NT2/D1 (cell line): Measurements from ENCODE around the gene GPR21.

ENCODE experiments used
- DNase-seq: peaks from one replicate; pipeline ENCODE4 v3.0.0-alpha.2; 2011; ENCODE audit warnings: low read depth, low spot score
- H3K27me3 ChIP-seq: 2 replicates; pipeline ENCODE4 v1.6.0; 2011; ENCODE audit warnings: mild to moderate bottlenecking; ENCODE audit not compliant: insufficient read length, insufficient read depth
- H3K36me3 ChIP-seq: 2 replicates; pipeline ENCODE4 v1.6.1; 2011; ENCODE audit warnings: mild to moderate bottlenecking, low read length, mixed read lengths; ENCODE audit not compliant: insufficient read depth, insufficient read length
- H3K4me1 ChIP-seq: 2 replicates; pipeline ENCODE4 v1.5.1; 2011; ENCODE audit not compliant: insufficient read depth, insufficient read length
- H3K4me3 ChIP-seq: 2 replicates; pipeline ENCODE4 v1.5.1; 2011; ENCODE audit warnings: low read depth; ENCODE audit not compliant: insufficient read length
- H3K9ac ChIP-seq: 2 replicates; pipeline ENCODE4 v1.6.0; 2011; ENCODE audit warnings: low read depth; ENCODE audit not compliant: insufficient read length
- H3K9me3 ChIP-seq: 2 replicates; pipeline ENCODE4 v1.5.1; 2011; ENCODE audit warnings: mild to moderate bottlenecking, low read length; ENCODE audit not compliant: insufficient read depth
- SUZ12 ChIP-seq: IDR thresholded peaks from 2 replicates; pipeline ENCODE4 v1.6.1; 2011; ENCODE audit not compliant: insufficient read length, insufficient read depth; ENCODE audit errors: extremely low read depth
- YY1 ChIP-seq: IDR thresholded peaks from 2 replicates; pipeline ENCODE4 v1.6.1; 2011; ENCODE audit not compliant: insufficient read length, insufficient read depth
- ZNF274 ChIP-seq: IDR thresholded peaks from 2 replicates; pipeline ENCODE4 v1.6.1; 2011; ENCODE audit warnings: mild to moderate bottlenecking, low read depth, low read length

Gene GPR21

GRCh38 chr9:123033352-123033751, at the start of gene GPR21:
Gene GPR21, plus strand, starts transcription at chr9:123033667. Its CDS starts 900 bp downstream, at chr9:123034567.
- TF ChIP-seq ZNF274 (no peak), YY1 (no peak)
- DNase-seq: peak; percentile 1
- no peaks in the 10 kb centered on the region for H3K9me3 ChIP-seq

GRCh38 chr9:122986010-122986409, 47.5 kb upstream of the GPR21 start:
- H3K9ac ChIP-seq: no peak overlapping the region
- peaks cover 52% of the 10 kb centered on the region for H3K36me3 ChIP-seq
- DNase-seq: no peak
- H3K4me3 ChIP-seq: no peak overlapping the region
- no peaks in the 10 kb centered on the region for H3K9me3 ChIP-seq
- TF ChIP-seq YY1 (no peak), SUZ12 (no peak), ZNF274 (no peak)
- H3K4me1 ChIP-seq: no peaks in the 10 kb centered on the region
- H3K27me3 ChIP-seq: no peaks in the 10 kb centered on the region

More at GRCh38 chr9:123033352-123033751, at the start of gene GPR21:
- Histone ChIP-seq H3K4me1 (no peaks in the 10 kb centered on the region), H3K4me3 (no peak within 1 kb of the TSS), H3K36me3 (peaks cover 17% of the 10 kb centered on the region), H3K9ac (no peak within 1 kb of the TSS), H3K27me3 (no peaks in the 10 kb centered on the region)

- Histone ChIP-seq H3K4me1 (no peaks in the 10 kb centered on the region), H3K9me3 (no peaks in the 10 kb centered on the region), H3K9ac (no peak overlapping the region), H3K27me3 (no peaks in the 10 kb centered on the region), H3K4me3 (no peak overlapping the region), H3K36me3 (peaks cover 62% of the 10 kb centered on the region)
- DNase-seq: no peak
- TF ChIP-seq YY1: no peak
- TF ChIP-seq ZNF274: no peak
- no peak for TF ChIP-seq SUZ12
Measured at GRCh38 chr9:122988141-122988540, 45.3 kb upstream of the GPR21 start.

- H3K36me3 ChIP-seq: peaks cover 62% of the 10 kb centered on the region
- H3K9me3 ChIP-seq: no peaks in the 10 kb centered on the region
- DNase-seq: no peak
- no peak overlapping the region for H3K9ac ChIP-seq
- TF ChIP-seq ZNF274 (no peak), SUZ12 (no peak), YY1 (no peak)
- H3K4me3 ChIP-seq: no peak overlapping the region
- H3K4me1 ChIP-seq: no peaks in the 10 kb centered on the region
- H3K27me3 ChIP-seq: no peaks in the 10 kb centered on the region
Measured at GRCh38 chr9:122988920-122989621, 44.4 kb upstream of the GPR21 start.

GRCh38 chr9:122991370-122991830, 42.1 kb upstream of the GPR21 start:
- Histone ChIP-seq H3K4me3 (no peak overlapping the region), H3K9me3 (no peaks in the 10 kb centered on the region), H3K36me3 (peaks cover 57% of the 10 kb centered on the region), H3K27me3 (no peaks in the 10 kb centered on the region), H3K9ac (no peak overlapping the region), H3K4me1 (no peaks in the 10 kb centered on the region)
- no peak for DNase-seq
- TF ChIP-seq ZNF274: no peak
- no peak for TF ChIP-seq SUZ12
- TF ChIP-seq YY1: no peak

GRCh38 chr9:122996586-122996985, 36.9 kb upstream of the GPR21 start:
- Histone ChIP-seq H3K36me3 (peaks cover 47% of the 10 kb centered on the region), H3K9me3 (no peaks in the 10 kb centered on the region), H3K9ac (no peak overlapping the region), H3K27me3 (no peaks in the 10 kb centered on the region), H3K4me3 (no peak overlapping the region), H3K4me1 (no peaks in the 10 kb centered on the region)
- TF ChIP-seq ZNF274 (no peak), SUZ12 (no peak), YY1 (no peak)
- no peak for DNase-seq

GRCh38 chr9:122998448-122998847, 35.0 kb upstream of the GPR21 start:
- Histone ChIP-seq H3K36me3 (peaks cover 47% of the 10 kb centered on the region), H3K9me3 (no peaks in the 10 kb centered on the region), H3K27me3 (no peaks in the 10 kb centered on the region), H3K4me1 (no peaks in the 10 kb centered on the region), H3K4me3 (no peak overlapping the region), H3K9ac (no peak overlapping the region)
- DNase-seq: no peak
- TF ChIP-seq SUZ12 (no peak), ZNF274 (no peak), YY1 (no peak)
